HG03135 (cell line): ENCODE data around the gene C2orf66.

Experiments used
- ATAC-seq: cut with Tn5 transposase; IDR thresholded peaks from one replicate; pipeline ENCODE4 v1.9.1; 2021; ENCODE audit warnings: mild to moderate bottlenecking, moderate library complexity; ENCODE audit not compliant: unreplicated experiment

The C2orf66 gene

DNA sequence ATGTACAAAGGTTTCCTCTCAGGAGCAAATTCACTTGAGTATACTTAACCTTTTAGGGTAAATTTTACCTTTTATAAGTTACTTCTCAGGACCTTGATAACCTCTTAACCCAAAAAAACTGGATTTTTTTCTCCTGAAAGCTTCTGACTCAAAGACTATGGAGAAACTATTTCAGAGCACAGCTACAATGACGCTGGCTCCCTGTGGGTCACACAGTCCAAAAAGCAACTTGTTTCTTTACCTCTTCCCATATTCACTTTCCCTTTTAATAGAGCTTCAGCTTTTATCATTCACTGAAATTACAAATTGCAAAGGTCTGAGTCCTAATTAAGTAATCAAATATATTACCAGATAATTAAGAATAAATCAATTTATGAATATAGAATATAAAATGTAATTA is 42.1 kb downstream of the C2orf66 start:
- ATAC-seq = no peak

GRCh38 chr2:196759378-196759706 is 49.8 kb downstream of the C2orf66 start:
- ATAC-seq = no peak

- no peak for ATAC-seq
These were observed 50.4 kb downstream of the C2orf66 start for GRCh38 chr2:196758474-196759377.
